Testis (tissue), 2 donors: Measurements from ENCODE around the gene EZR.

Source experiments
- CTCF ChIP-seq, 3 experiments: fragments of 450-650 bp in 2 of 3; fragments of 200-600 bp in 1 of 3; sonication (generic) in 1 of 3; IDR thresholded peaks; one replicate each; pipeline ENCODE4 v1.5.1; 2016 to 2019; ENCODE audit warnings: antibody characterized with exemption in 3 of 3, mild to moderate bottlenecking in 2 of 3, moderate library complexity in 1 of 3
- POLR2A ChIP-seq: fragments of 450-650 bp; IDR thresholded peaks from one replicate; pipeline ENCODE4 v1.6.1; 2017; ENCODE audit warnings: antibody characterized with exemption, mild to moderate bottlenecking, moderate library complexity

DNA sequence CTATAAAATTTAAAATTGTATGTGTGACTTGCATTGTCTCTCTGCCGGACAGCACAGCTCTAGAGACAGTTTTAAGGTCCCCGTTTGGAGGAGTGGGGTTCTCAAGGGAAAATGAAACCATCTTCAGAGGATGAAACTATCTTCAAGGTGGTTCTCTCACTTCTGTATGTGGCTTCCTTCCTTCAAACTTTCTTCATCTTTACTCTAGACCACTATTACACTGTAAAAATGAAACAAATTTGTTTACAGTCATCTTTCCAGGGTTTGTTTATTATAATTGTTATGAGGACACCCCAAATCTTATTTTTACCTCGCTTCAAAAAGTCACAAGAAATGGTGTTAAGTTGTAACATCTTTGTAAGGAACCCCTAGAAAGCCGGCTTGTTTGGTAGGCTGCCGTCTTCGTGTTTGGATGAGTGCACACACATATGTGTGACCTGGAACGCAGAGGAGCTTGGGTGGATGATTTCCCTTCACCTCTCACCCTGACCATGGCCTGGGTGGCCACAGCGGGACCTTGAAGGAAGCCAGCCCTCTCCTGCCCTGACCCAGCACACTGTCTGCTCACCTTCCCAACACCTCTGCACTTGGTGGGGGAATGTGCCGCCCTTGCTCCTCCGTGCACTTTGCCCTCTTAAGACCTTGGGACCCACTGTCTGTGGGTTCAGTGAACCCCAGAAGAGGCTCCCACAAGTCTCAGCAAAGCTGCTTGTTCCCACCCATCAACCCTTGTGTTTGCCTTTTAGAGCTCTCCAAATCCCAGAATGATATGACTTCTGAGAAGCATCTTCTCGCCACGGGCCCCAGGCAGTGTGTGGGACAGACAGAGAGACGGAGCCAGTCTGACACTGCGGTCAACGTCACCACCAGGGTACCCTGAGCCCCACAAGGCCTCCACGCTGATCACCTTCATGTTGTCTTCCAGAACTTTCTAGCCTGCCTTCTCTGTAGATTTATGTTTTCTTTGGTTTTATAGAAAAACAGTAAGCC, 101.5 kb downstream of the EZR start:
- TF ChIP-seq CTCF (IDR thresholded peaks at IDR 0.05): no peak
- no peak for TF ChIP-seq POLR2A
